HepG2 (cell line): ENCODE data around the gene AGXT.

ENCODE experiments used
- CTCF ChIP-seq: sonication (generic); formaldehyde crosslinking; IDR thresholded peaks from 2 replicates; pipeline ENCODE4 v1.5.0; 2020; ENCODE audit warnings: mild to moderate bottlenecking, missing genetic modification reagents, moderate library complexity
- ETV6 ChIP-seq: sonication (generic); formaldehyde crosslinking; conservative IDR thresholded peaks from 2 replicates; pipeline ENCODE4 v1.4.0; 2020; ENCODE audit warnings: missing genetic modification reagents
- MAFK ChIP-seq, 2 experiments: IDR thresholded peaks in 1 of 2; conservative IDR thresholded peaks in 1 of 2; 2 replicates each; pipeline ENCODE4 v1.6.1; 2011; ENCODE audit warnings: improper control_type of control experiment in 2 of 2, low read length in 2 of 2
- NR2F6 ChIP-seq, 2 experiments: IDR thresholded peaks; 2 replicates each; pipeline ENCODE4 v1.6.1; 2016; ENCODE audit warnings: antibody characterized with exemption in 1 of 2, mild to moderate bottlenecking in 1 of 2
- PHF20 ChIP-seq: sonication (generic); formaldehyde crosslinking; IDR thresholded peaks from 2 replicates; pipeline ENCODE4 v1.5.0; 2020; ENCODE audit warnings: mild to moderate bottlenecking, missing genetic modification reagents
- TAF1 ChIP-seq: sonication (generic); formaldehyde crosslinking; IDR thresholded peaks from 2 replicates; pipeline ENCODE4 v1.4.0; 2020; ENCODE audit warnings: missing genetic modification reagents
- ZNF770 ChIP-seq: sonication (generic); formaldehyde crosslinking; IDR thresholded peaks from 2 replicates; pipeline ENCODE4 v1.5.0; 2020; ENCODE audit warnings: mild to moderate bottlenecking, missing genetic modification reagents
- ZNF883 ChIP-seq: sonication (generic); formaldehyde crosslinking; IDR thresholded peaks from 2 replicates; pipeline ENCODE4 v1.5.1; 2020; ENCODE audit warnings: mild to moderate bottlenecking, missing genetic modification reagents; ENCODE audit errors: not compliant biosample characterization
- TF ChIP-seq, protein P1 (sequence below): sonication (generic); formaldehyde crosslinking; IDR thresholded peaks from 2 replicates; pipeline ENCODE4 v1.4.0; 2020; ENCODE audit warnings: missing genetic modification reagents, borderline replicate concordance
- TF ChIP-seq, protein P2 (sequence below): IDR thresholded peaks from 2 replicates; pipeline ENCODE4 v1.6.1; 2012; ENCODE audit warnings: inconsistent platforms

- TF ChIP-seq ZNF770 (no peak), MAFK (conservative IDR thresholded peaks at IDR 0.05 in 1 of 2, IDR thresholded peaks at IDR 0.05 in 1 of 2; ENCODE audit: low read length in 2 of 2) (no peak), ZNF883 (CRISPR knock-in tag) (no peak), CTCF (no peak), NR2F6 (IDR thresholded peaks at IDR 0.05) (no peak), NR2F6 (CRISPR knock-in tag; IDR thresholded peaks at IDR 0.05) (no peak), ETV6 (CRISPR knock-in tag) (no peak), TAF1 (no peak), PHF20 (CRISPR knock-in tag) (no peak)
- TF ChIP-seq, protein P1, sequence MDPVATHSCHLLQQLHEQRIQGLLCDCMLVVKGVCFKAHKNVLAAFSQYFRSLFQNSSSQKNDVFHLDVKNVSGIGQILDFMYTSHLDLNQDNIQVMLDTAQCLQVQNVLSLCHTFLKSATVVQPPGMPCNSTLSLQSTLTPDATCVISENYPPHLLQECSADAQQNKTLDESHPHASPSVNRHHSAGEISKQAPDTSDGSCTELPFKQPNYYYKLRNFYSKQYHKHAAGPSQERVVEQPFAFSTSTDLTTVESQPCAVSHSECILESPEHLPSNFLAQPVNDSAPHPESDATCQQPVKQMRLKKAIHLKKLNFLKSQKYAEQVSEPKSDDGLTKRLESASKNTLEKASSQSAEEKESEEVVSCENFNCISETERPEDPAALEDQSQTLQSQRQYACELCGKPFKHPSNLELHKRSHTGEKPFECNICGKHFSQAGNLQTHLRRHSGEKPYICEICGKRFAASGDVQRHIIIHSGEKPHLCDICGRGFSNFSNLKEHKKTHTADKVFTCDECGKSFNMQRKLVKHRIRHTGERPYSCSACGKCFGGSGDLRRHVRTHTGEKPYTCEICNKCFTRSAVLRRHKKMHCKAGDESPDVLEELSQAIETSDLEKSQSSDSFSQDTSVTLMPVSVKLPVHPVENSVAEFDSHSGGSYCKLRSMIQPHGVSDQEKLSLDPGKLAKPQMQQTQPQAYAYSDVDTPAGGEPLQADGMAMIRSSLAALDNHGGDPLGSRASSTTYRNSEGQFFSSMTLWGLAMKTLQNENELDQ, result no peak
- TF ChIP-seq, protein P2, sequence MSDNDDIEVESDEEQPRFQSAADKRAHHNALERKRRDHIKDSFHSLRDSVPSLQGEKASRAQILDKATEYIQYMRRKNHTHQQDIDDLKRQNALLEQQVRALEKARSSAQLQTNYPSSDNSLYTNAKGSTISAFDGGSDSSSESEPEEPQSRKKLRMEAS, result no peak
These were observed 49.1 kb downstream of the AGXT start for GRCh38 chr2:240917684-240918257.
